HL-60 (cell line): ENCODE measurements around the gene CD4.

Experiments used
- DNase-seq, 2 experiments: peaks; one replicate each; pipeline ENCODE4 v3.0.0-alpha.2; 2010 to 2020; ENCODE audit warnings: low read depth in 1 of 2, low spot score in 1 of 2
- H3K27ac ChIP-seq: fragments of 250-450 bp; sonication (Bioruptor Pico); replicated peaks from 2 replicates; pipeline ENCODE4 v1.5.1; 2020; ENCODE audit warnings: mild to moderate bottlenecking, moderate library complexity
- H3K27me3 ChIP-seq: fragments of 250-450 bp; sonication (Bioruptor Pico); 2 replicates; pipeline ENCODE4 v1.5.1; 2021; ENCODE audit warnings: mild to moderate bottlenecking, moderate library complexity; ENCODE audit not compliant: insufficient read depth, poor library complexity, severe bottlenecking
- H3K4me3 ChIP-seq: replicated peaks from 2 replicates; pipeline ENCODE4 v1.5.1; 2011; ENCODE audit warnings: mild to moderate bottlenecking, control low read depth, low read length; ENCODE audit not compliant: insufficient read depth
- CTCF ChIP-seq: IDR thresholded peaks from one replicate; pipeline ENCODE4 v1.5.1; 2011; ENCODE audit warnings: low read length, control low read depth, inconsistent platforms; ENCODE audit not compliant: insufficient read depth
- GABPA ChIP-seq: IDR thresholded peaks from 2 replicates; pipeline ENCODE4 v1.6.1; 2012; ENCODE audit warnings: low read depth
- POLR2AphosphoS5 ChIP-seq: IDR thresholded peaks from 2 replicates; pipeline ENCODE4 v1.6.1; 2012; ENCODE audit warnings: low read depth
- SPI1 ChIP-seq: IDR thresholded peaks from 2 replicates; pipeline ENCODE4 v1.6.1; 2012; ENCODE audit warnings: low read depth, mild to moderate bottlenecking, borderline replicate concordance
- TF ChIP-seq, protein P1 (sequence below): IDR thresholded peaks from 2 replicates; pipeline ENCODE4 v1.6.1; 2012; ENCODE audit warnings: low read depth; ENCODE audit not compliant: insufficient replicate concordance

CD4 gene

DNA sequence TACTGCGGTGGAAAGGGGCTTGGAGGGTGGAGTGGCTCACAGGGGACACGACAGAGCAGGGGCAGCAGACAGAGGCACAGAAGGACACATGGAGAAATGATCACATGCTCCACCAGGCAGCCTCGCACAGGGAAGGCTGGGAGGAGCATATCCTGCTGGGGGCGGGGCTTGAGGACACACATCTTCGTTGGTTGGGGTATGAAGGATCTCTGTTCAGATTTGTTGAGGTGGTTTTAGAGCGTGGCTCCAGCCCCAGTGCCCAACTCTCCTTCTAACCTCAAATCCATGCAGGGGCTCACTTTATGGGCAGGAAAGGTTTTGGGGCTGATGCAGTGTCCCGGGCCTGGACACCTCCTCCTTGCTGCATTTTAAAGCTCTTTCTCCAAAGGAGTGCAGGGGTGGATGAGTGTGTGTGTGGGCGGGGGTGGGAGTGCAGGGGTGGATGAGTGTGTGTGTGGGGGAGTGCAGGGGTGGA, 38.1 kb downstream of the CD4 start:
- Histone ChIP-seq H3K4me3 (no peak overlapping the region), H3K27ac (no peak overlapping the region), H3K27me3 (peaks cover 26% of the 10 kb centered on the region)
- peak in 1 of 2 experiments; percentile 55 for DNase-seq
- TF ChIP-seq GABPA = no peak
- TF ChIP-seq, protein P1, sequence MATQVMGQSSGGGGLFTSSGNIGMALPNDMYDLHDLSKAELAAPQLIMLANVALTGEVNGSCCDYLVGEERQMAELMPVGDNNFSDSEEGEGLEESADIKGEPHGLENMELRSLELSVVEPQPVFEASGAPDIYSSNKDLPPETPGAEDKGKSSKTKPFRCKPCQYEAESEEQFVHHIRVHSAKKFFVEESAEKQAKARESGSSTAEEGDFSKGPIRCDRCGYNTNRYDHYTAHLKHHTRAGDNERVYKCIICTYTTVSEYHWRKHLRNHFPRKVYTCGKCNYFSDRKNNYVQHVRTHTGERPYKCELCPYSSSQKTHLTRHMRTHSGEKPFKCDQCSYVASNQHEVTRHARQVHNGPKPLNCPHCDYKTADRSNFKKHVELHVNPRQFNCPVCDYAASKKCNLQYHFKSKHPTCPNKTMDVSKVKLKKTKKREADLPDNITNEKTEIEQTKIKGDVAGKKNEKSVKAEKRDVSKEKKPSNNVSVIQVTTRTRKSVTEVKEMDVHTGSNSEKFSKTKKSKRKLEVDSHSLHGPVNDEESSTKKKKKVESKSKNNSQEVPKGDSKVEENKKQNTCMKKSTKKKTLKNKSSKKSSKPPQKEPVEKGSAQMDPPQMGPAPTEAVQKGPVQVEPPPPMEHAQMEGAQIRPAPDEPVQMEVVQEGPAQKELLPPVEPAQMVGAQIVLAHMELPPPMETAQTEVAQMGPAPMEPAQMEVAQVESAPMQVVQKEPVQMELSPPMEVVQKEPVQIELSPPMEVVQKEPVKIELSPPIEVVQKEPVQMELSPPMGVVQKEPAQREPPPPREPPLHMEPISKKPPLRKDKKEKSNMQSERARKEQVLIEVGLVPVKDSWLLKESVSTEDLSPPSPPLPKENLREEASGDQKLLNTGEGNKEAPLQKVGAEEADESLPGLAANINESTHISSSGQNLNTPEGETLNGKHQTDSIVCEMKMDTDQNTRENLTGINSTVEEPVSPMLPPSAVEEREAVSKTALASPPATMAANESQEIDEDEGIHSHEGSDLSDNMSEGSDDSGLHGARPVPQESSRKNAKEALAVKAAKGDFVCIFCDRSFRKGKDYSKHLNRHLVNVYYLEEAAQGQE = no peak
- no peak for TF ChIP-seq CTCF
- no peak for TF ChIP-seq SPI1
- no peak for TF ChIP-seq POLR2AphosphoS5

DNA sequence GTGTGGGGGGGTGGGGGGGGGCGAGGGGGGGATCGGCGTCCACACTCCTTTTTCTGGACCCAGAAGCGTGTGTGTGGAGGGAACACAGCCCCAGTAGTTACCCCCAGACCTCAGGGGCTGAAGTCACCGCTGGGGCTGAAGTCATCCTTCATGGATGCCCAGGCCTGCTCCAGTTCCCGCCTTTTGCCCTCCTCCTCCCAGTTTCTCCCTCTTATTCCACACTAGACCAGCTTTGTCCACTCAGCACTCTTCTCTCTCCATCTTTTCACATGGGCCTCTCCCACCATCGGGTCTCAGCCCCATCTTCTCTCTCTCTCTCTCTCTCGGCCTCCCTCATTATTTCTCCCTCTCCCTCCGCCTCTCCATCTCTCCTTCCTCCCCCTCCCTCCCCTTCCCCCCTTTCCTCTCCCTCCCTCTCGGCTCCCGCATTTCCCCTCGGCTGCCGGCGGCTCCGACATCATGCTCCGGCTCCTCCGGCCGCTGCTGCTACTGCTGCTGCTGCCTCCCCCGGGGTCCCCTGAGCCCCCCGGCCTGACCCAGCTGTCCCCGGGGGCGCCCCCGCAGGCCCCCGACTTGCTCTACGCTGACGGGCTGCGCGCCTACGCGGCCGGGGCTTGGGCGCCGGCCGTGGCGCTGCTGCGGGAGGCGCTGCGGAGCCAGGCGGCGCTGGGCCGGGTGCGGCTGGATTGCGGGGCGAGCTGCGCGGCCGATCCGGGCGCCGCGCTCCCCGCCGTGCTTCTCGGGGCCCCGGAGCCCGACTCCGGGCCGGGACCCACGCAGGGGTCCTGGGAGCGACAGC, 38.9 kb downstream of the CD4 start, which contains the start of gene P3H3:
Gene P3H3, plus strand, starts transcription at position 426 of the 799 bp plus-strand sequence. Its CDS starts 34 bp downstream, at position 460.
- TF ChIP-seq SPI1 = no peak
- TF ChIP-seq CTCF = no peak
- TF ChIP-seq, protein P1 = no peak
- TF ChIP-seq GABPA = no peak
- TF ChIP-seq POLR2AphosphoS5 = no peak
- H3K27me3 ChIP-seq = peaks cover 23% of the 10 kb centered on the region
- H3K27ac ChIP-seq = no peak within 1 kb of the TSS
- peak within 1 kb of the TSS; percentile 39 for H3K4me3 ChIP-seq
- no peak for DNase-seq

DNA sequence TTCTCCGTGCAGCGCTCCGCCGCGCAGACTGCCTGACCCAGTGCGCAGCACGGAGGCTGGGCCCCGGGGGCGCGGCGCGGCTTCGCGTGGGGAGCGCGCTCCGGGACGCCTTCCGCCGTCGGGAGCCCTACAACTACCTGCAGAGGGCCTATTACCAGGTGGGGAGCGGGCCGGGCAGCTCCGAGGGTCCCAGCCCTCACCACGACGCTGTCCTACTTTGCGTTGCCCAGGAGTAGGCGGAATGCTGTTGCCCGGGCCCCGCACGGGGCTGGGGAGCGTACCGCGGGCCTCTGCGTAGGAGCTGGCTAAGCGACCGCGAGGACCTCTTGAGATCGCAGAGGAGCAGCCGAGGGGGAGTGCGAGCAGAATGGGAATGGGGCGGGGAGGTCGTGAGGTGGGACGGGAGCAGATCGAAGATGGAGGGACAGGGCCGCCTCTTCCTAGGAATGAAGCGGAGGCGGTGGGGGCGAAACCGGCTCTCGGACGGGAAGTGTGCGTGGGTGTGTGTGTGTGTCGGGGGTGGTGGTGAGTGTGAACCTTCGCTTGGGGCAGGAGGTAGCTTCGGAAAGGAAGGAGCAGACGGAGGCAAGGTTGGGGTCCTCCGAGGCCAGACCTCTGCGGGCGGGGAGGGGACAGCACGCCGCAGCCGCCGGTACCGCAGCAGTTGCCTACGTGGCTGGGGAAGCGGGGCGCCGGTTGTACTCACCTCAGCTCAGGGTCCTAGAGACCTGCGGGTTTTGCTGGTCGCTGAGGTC, 39.6 kb downstream of the CD4 start:
- TF ChIP-seq GABPA (no peak), SPI1 (no peak), POLR2AphosphoS5 (no peak), CTCF (no peak)
- TF ChIP-seq, protein P1 = no peak
- DNase-seq = no peak
- Histone ChIP-seq H3K27me3 (peaks cover 22% of the 10 kb centered on the region), H3K4me3 (peak overlapping the region; percentile 39), H3K27ac (no peak overlapping the region)
